Testis (tissue), 2 donors: ENCODE measurements around the gene ATG7.

Experiments
- POLR2A ChIP-seq: fragments of 450-650 bp; IDR thresholded peaks from one replicate; pipeline ENCODE4 v1.6.1; 2017; ENCODE audit warnings: antibody characterized with exemption, mild to moderate bottlenecking, moderate library complexity
- TF ChIP-seq, protein P1 (sequence below), 3 experiments: fragments of 450-650 bp in 2 of 3; fragments of 200-600 bp in 1 of 3; sonication (generic) in 1 of 3; IDR thresholded peaks; one replicate each; pipeline ENCODE4 v1.5.1; 2016 to 2019; ENCODE audit warnings: antibody characterized with exemption in 3 of 3, mild to moderate bottlenecking in 2 of 3, moderate library complexity in 1 of 3

DNA sequence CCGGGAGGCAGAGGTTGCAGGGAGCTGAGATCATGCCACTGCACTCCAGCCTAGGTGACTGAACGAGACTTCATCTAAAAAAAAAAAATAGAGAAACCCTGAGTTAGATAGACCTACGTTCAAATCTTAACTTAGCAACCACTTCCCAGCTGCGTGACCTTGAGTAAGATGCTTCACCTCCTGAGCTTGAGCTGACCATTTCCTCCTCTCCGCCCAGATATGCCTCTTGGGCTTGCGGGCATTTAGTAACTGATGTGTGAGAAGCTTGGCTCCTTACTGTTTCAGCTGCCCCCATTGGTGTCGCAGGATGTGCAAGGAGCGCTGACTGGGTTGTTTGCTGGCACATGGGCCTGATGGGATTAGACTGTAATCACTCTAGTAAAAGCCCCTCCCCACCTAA is 26.9 kb upstream of the ATG7 start:
- no peak for TF ChIP-seq POLR2A
- TF ChIP-seq, protein P1, sequence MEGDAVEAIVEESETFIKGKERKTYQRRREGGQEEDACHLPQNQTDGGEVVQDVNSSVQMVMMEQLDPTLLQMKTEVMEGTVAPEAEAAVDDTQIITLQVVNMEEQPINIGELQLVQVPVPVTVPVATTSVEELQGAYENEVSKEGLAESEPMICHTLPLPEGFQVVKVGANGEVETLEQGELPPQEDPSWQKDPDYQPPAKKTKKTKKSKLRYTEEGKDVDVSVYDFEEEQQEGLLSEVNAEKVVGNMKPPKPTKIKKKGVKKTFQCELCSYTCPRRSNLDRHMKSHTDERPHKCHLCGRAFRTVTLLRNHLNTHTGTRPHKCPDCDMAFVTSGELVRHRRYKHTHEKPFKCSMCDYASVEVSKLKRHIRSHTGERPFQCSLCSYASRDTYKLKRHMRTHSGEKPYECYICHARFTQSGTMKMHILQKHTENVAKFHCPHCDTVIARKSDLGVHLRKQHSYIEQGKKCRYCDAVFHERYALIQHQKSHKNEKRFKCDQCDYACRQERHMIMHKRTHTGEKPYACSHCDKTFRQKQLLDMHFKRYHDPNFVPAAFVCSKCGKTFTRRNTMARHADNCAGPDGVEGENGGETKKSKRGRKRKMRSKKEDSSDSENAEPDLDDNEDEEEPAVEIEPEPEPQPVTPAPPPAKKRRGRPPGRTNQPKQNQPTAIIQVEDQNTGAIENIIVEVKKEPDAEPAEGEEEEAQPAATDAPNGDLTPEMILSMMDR (IDR thresholded peaks at IDR 0.05): no peak
